ENCODE data around the gene MOSMO.
"Not testable (repeated sequence)": the region's sequence is repeated elsewhere in the genome, so short reads cannot be mapped to it uniquely, and the experiment has no call there.

The MOSMO gene

DNA sequence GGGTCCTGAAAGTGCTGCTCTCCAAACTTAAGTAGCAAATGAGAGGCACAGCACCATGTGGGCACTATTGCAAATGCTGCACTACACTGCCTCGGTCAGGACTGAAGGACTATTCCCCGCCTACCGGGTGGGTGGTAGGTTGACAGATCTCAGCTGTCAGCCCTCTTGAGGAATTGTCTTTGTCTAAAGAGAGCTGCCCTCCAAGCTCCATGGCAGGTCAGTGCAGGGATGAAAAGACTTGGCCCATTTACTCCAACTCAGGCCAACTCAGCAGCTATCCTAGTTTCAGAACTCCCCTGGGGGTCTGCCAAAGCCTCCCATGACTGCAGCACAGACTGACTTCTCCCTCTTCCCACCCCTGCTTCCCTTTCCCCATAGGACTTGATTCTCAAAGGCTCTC is 3.6 kb upstream of the MOSMO start:
- DNase-seq = peak in 1 of 3 experiments; percentile 74

DNA sequence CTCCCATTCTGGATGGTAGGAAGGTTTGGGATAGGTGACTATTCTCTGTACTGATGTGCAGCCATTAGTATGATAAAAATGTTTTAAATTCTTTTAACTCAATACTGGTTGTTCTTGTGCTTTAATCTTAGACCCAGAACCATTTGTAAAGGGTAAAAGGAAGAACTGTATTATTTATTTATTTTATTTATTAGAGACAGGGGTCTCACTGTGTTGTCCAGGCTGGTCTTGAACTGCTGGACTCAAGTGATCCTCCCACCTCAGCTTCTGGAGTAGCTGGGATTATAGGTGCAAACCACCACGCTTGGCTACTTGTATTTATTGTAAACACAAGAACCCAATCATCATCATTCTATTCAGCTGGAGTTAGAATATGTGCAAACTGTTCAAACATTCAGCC is 2.2 kb upstream of the MOSMO start:
- no peak for DNase-seq

DNA sequence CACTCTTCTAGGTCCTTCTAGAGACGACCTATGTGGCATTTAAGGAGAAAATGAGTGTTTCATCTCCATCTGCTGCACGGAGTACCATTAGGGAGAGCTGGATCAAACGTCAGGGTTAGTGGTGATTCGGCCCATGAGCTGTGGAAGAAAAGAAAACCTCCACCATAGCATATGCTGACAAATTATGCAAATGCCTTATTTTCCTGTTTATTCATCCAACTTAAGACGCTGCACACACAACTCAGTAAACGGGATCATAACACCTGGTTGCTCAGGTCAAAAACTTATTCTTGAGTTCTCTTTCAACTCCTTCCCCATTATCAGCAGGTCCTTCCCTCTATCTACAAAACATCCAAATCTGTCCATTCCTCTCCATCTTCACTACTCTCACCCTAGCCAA is 1.3 kb upstream of the MOSMO start:
- no peak for DNase-seq

DNA sequence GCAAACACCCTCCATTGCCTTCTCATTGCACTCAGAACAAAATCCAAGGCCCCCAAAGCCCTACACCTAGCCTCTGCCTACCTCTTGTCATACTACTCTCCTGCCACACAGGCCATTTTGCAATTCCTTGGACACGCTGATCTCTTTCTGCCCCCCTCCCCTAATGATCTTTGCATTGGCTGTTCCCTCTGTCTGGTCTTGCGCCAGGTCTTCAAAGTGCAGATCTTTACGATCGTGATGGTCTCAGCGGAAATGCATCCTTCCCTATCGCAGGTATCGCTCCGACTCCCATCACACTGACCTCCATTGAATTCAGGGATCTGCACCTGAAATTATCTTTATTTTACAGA is 777 bp upstream of the MOSMO start:
- no peak for DNase-seq

GRCh38 chr16:22008215-22009059 is 526 bp downstream of the MOSMO start:
- peak in 2 of 3 experiments; percentile 50 to 53 for DNase-seq

GRCh38 chr16:22010902-22011301 is 3.0 kb downstream of the MOSMO start:
- DNase-seq = no peak

- no peak for DNase-seq
Measured at GRCh38 chr16:22012241-22012640, 4.3 kb downstream of the MOSMO start.

DNA sequence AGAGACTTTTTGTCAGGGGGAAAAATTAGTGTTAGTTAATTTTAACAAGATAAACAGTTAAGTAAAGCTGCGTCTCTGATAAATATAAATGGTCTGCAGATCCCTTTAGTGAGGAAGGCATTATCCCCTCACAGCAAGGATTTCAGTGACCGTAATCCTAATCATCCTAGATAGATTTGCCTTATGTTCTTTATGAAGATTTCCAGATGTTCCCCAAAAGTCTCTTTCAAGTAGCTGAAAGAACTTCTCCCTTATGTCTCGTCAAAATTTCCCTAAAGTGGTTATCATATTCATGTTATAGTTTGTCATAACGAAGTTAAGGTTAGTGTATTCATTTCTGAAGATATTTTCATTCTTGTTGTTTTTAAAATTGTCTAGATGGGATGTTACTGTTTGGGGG is 5.6 kb downstream of the MOSMO start:
- DNase-seq = no peak

DNA sequence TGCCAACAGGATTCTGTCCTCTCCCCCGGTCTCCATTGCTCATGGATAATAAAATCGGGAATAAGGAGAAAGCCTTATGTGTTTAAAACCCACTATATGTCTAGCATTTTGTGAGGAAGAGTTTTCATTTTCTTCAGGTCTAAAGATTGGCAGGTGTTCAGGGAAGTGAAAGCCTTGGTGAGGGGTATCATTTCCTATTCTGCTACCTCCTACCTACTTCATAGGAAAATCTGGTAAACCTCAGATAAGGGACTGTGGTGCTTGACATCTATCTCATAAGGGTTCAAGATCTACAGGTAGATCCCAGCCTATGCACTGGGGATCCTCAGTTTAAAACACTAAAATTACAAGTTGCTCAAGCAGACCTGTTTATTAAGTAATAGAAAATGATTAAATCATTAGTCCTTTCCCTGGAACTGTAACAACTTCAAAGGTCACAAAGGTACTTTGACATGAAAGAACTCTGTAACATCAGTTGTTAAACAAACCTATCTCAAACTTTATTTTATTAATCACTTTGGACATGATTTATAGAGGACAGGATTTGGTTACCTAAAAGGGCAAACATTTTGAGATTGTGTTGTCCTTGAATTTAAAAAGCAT is 6.5 kb downstream of the MOSMO start:
- no peak for DNase-seq

GRCh38 chr16:22016927-22017326 is 9.0 kb downstream of the MOSMO start:
- no peak for DNase-seq

- DNase-seq = no peak
Measured at GRCh38 chr16:22018559-22018958, 10.6 kb downstream of the MOSMO start.

GRCh38 chr16:22022151-22022550 is 14.2 kb downstream of the MOSMO start:
- no peak for DNase-seq

DNA sequence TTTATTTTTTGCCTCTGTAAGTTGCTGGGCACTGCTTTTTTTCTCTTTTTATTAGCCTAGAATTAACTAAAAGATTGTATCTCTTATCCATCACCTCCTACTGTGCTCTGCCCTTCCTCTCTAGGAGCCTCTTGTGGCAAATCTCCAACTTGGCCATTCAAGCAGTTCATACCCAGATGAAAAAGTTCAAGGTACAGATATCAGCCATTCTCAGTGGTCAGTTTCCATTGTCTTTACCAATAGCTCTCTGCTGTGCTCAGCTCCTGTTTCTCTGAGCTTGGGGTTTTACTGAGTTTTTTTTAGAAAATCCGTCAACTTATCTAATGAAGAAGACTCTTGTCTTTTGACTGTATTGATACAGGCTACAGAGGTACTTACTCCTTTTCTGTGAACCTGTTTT is 15.6 kb downstream of the MOSMO start:
- DNase-seq = no peak

DNA sequence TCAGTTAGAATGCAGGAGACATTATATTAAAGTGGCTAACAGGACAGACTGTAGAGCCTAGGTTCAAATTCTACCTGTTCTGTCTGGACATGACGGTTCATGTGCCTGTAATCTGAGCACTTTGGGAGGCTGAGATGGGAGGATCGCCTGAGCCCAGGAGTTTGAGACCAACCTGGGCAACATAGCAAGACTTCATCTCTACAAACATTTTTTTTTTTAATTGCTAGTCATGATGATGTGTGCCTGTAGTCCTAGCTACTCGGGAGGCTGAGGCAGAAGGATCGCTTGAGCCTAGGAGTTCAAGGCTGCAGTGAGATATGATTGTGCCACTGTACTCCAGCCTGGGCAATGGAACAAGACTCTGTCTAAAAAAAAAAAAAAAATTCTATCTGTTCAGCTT is 16.9 kb downstream of the MOSMO start:
- DNase-seq = not testable (repeated sequence)

DNA sequence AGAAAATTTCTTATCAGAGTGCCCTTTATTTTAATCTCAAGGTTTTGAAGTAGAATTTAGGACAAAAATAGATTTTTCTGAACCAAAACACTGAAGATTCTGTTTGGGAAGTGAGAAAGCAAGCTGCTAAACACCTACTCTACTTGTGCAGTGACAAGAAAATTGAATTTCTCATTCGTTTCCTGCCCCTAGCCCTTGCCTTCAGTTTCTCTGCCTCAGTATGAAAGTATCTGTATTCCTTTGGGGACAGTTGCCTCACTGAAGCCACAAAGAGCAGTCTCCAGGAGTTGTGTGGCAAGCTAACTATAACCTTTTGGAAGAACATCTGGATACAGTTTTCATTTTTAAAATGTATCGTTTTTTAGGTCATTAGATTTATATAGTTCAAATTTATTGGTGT is 19.7 kb downstream of the MOSMO start:
- no peak for DNase-seq

- DNase-seq = no peak
Measured at GRCh38 chr16:22029632-22030031, 21.7 kb downstream of the MOSMO start.

- no peak for DNase-seq
Measured at GRCh38 chr16:22030087-22030812, 22.3 kb downstream of the MOSMO start.

GRCh38 chr16:22031483-22032083 is 23.7 kb downstream of the MOSMO start:
- DNase-seq = no peak

- no peak for DNase-seq
Measured at GRCh38 chr16:22034503-22034902, 26.6 kb downstream of the MOSMO start.

- no peak for DNase-seq
Measured at GRCh38 chr16:22035153-22035552, 27.2 kb downstream of the MOSMO start.

DNA sequence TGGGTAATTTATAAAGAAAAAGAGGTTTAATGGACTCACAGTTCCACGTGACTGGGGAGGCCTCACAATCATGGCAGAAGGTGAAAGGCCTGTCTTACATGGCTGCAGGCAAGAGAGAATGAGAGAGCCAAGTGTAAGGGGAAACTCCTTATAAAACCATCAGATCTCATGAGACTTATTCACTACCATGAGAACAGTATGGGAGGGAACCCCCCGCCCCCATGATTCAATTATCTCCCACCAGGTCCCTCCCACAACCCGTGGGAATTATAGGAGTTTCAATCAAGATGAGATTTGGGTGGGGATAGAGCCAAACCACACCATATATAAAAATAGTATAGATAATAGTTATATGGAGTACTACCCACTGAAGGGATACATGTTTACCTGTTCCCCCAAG is 36.0 kb downstream of the MOSMO start:
- not testable (repeated sequence) for DNase-seq

DNA sequence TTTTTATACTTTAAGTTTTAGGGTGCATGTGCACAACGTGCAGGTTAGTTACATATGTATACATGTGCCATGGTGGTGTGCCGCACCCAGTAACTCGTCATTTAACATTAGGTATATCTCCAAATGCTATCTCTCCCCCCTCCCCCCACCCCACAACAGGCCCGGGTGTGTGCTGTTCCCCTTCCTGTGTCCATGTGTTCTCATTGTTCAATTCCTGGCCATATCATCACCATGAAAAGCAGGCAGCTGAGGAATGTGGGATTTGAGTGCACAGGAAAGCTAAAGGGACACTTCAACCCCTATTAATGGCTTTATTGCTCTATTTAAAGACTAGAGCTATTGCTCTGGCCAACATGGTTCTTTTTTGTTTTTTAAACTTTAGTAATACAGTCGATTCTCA is 38.0 kb downstream of the MOSMO start:
- not testable (repeated sequence) for DNase-seq

DNA sequence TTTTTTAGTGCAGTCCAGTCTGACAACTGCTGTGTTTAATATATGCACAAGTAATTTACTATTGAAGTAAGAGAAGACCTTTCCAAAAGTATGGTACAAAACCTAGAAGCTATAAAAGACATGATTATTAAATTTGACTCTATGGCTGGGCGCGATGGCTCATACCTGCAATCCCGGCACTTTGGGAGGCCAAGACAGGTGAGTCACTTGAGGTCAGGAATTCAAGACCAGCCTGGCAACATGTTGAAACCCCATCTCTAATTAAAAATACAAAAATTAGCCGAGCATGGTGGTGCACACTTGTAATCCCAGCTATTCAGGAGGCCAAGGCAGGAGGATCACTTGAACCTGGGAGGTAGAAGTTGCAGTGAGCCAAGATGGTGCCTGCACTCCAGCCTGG is 43.1 kb downstream of the MOSMO start:
- DNase-seq = no peak

- DNase-seq = no peak
Measured at GRCh38 chr16:22052980-22053379, 45.1 kb downstream of the MOSMO start.

Data from NCI-H1417 (cell line).